DND-41 (cell line): ENCODE data around the gene TMEM167A.
A peak's percentile ranks its signal among the peaks of the same experiment; 100 is the strongest.

ENCODE experiments used
- ATAC-seq: fragments of 200-7000 bp; cut with Tn5 transposase; 3 replicates; pipeline ENCODE4 v1.9.1; 2021; ENCODE audit warnings: low read depth; ENCODE audit not compliant: insufficient read depth
- DNase-seq: peaks from one replicate; pipeline ENCODE4 v3.0.0-alpha.2; 2020
- H2AFZ ChIP-seq: 2 replicates; pipeline ENCODE4 v1.6.0; 2012; ENCODE audit warnings: low read depth, low read length
- H3K27ac ChIP-seq: 2 replicates; pipeline ENCODE4 v1.5.1; 2012; ENCODE audit warnings: low read length, inconsistent platforms
- H3K27me3 ChIP-seq: fragments of 200-600 bp; sonication (generic); 2 replicates; pipeline ENCODE4 v1.6.0; 2012; ENCODE audit warnings: low read length, mild to moderate bottlenecking, inconsistent platforms; ENCODE audit not compliant: insufficient read depth, poor library complexity
- H3K36me3 ChIP-seq: 2 replicates; pipeline ENCODE4 v1.5.1; 2012; ENCODE audit warnings: low read length, inconsistent platforms; ENCODE audit not compliant: insufficient read depth
- H3K4me1 ChIP-seq: 2 replicates; pipeline ENCODE4 v1.5.1; 2012; ENCODE audit warnings: mild to moderate bottlenecking, low read length; ENCODE audit not compliant: insufficient read depth
- H3K4me2 ChIP-seq: 2 replicates; pipeline ENCODE4 v1.6.0; 2012; ENCODE audit warnings: mild to moderate bottlenecking, moderate library complexity, low read length, inconsistent platforms; ENCODE audit not compliant: insufficient read depth
- H3K4me3 ChIP-seq, 2 experiments: fragments of 200-600 bp in 1 of 2; shearing (Covaris generic) in 1 of 2; 2 replicates each; pipeline ENCODE4 v1.5.1; 2012 to 2016; ENCODE audit warnings: inconsistent platforms in 2 of 2, low read length in 2 of 2, mild to moderate bottlenecking in 2 of 2, low read depth in 1 of 2, moderate library complexity in 1 of 2
- H3K79me2 ChIP-seq: 2 replicates; pipeline ENCODE4 v1.6.0; 2012; ENCODE audit warnings: low read length, inconsistent platforms; ENCODE audit not compliant: insufficient read depth
- H3K9ac ChIP-seq: 2 replicates; pipeline ENCODE4 v1.6.0; 2012; ENCODE audit warnings: low read depth, mild to moderate bottlenecking, inconsistent platforms, low read length, moderate library complexity
- H3K9me3 ChIP-seq: 2 replicates; pipeline ENCODE4 v1.5.1; 2012; ENCODE audit warnings: low read length, moderate library complexity, mild to moderate bottlenecking, inconsistent platforms; ENCODE audit not compliant: insufficient read depth, severe bottlenecking
- H4K20me1 ChIP-seq: 2 replicates; pipeline ENCODE4 v1.6.0; 2012; ENCODE audit warnings: low read length; ENCODE audit not compliant: insufficient read depth
- EZH2 ChIP-seq: IDR thresholded peaks from 3 replicates; pipeline ENCODE4 v1.6.1; 2012; ENCODE audit warnings: borderline replicate concordance, low read depth, mild to moderate bottlenecking, moderate library complexity, low read length, inconsistent platforms; ENCODE audit not compliant: severe bottlenecking
- TF ChIP-seq, protein P1 (sequence below): IDR thresholded peaks from 2 replicates; pipeline ENCODE4 v1.5.1; 2012; ENCODE audit warnings: borderline replicate concordance, low read length, moderate library complexity, mild to moderate bottlenecking; ENCODE audit not compliant: poor library complexity, severe bottlenecking; ENCODE audit errors: extremely low read depth

Gene TMEM167A

GRCh38 chr5:83102364-83102980 lies 25.3 kb upstream of the TMEM167A start:
- H3K9ac ChIP-seq, result no peak overlapping the region
- TF ChIP-seq, protein P1, sequence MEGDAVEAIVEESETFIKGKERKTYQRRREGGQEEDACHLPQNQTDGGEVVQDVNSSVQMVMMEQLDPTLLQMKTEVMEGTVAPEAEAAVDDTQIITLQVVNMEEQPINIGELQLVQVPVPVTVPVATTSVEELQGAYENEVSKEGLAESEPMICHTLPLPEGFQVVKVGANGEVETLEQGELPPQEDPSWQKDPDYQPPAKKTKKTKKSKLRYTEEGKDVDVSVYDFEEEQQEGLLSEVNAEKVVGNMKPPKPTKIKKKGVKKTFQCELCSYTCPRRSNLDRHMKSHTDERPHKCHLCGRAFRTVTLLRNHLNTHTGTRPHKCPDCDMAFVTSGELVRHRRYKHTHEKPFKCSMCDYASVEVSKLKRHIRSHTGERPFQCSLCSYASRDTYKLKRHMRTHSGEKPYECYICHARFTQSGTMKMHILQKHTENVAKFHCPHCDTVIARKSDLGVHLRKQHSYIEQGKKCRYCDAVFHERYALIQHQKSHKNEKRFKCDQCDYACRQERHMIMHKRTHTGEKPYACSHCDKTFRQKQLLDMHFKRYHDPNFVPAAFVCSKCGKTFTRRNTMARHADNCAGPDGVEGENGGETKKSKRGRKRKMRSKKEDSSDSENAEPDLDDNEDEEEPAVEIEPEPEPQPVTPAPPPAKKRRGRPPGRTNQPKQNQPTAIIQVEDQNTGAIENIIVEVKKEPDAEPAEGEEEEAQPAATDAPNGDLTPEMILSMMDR, result no peak
- TF ChIP-seq EZH2, result no peak
- H4K20me1 ChIP-seq, result no peaks in the 10 kb centered on the region
- no peak overlapping the region for H3K4me2 ChIP-seq
- H3K27ac ChIP-seq, result no peak overlapping the region
- H3K4me3 ChIP-seq, result no peak overlapping the region
- no peaks in the 10 kb centered on the region for H3K36me3 ChIP-seq
- peaks cover 6% of the 10 kb centered on the region for H3K79me2 ChIP-seq
- H2AFZ ChIP-seq, result no peak overlapping the region
- no peaks in the 10 kb centered on the region for H3K27me3 ChIP-seq
- no peaks in the 10 kb centered on the region for H3K9me3 ChIP-seq
- ATAC-seq, result peak; percentile 86
- DNase-seq, result peak; percentile 10
- peaks cover 7% of the 10 kb centered on the region; the same call in 1 of the 2 replicates for H3K4me1 ChIP-seq

DNA sequence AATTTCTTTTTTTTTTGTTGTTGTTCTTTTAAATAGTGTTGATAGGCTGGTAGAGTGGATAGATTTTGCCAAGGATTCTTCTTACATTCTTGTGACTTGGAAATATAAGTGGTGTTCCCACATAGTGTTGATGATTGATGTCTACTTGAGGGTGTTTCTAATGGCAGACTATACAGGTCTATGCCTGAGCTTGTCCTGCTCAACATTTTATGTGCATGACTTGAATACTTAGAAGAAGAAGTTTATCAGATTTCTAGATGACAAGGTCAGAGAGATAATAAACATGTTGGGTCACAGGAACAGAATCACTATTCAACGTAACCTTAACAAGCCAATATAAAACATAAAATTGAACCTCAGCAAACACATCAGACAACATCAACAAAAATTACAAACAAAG lies 24.3 kb upstream of the TMEM167A start:
- peaks cover 9% of the 10 kb centered on the region for H3K79me2 ChIP-seq
- no peak overlapping the region for H3K27ac ChIP-seq
- H3K4me1 ChIP-seq, result peaks cover 7% of the 10 kb centered on the region; the same call in 1 of the 2 replicates
- TF ChIP-seq, protein P1, result no peak
- ATAC-seq (no peak), DNase-seq (no peak)
- H3K9ac ChIP-seq, result no peak overlapping the region
- no peaks in the 10 kb centered on the region for H4K20me1 ChIP-seq
- no peak overlapping the region for H3K4me3 ChIP-seq
- H3K9me3 ChIP-seq, result no peaks in the 10 kb centered on the region
- no peaks in the 10 kb centered on the region for H3K27me3 ChIP-seq
- H3K4me2 ChIP-seq, result no peak overlapping the region
- no peaks in the 10 kb centered on the region for H3K36me3 ChIP-seq
- no peak overlapping the region for H2AFZ ChIP-seq

DNA sequence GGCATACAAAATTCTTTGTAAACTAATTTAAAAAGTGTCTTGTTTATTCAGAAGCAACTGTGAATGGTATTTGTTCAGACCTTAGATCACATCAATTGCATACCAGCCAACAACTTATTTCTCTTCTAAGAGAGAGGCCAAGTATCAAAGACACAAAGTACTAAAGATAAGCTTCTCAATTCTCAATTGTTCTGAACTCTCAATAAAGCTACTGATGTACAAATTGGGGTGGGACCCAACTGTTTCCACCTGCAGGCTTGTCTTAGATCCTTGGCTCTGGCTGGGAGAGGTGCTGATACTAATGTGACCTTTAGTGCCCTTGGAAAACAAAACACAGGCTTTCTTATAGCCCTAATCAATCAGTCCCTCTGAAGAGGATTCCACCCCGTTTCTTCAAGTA lies 22.3 kb upstream of the TMEM167A start:
- H3K79me2 ChIP-seq, result peaks cover 26% of the 10 kb centered on the region
- H3K4me3 ChIP-seq, result no peak overlapping the region
- no peaks in the 10 kb centered on the region for H4K20me1 ChIP-seq
- no peak overlapping the region for H3K9ac ChIP-seq
- no peak overlapping the region for H2AFZ ChIP-seq
- peaks cover 7% of the 10 kb centered on the region; the same call in 1 of the 2 replicates for H3K4me1 ChIP-seq
- TF ChIP-seq, protein P1, result no peak
- no peak for TF ChIP-seq EZH2
- H3K9me3 ChIP-seq, result no peaks in the 10 kb centered on the region
- H3K4me2 ChIP-seq, result no peak overlapping the region
- H3K27ac ChIP-seq, result no peak overlapping the region
- ATAC-seq (no peak), DNase-seq (no peak)
- H3K36me3 ChIP-seq, result no peaks in the 10 kb centered on the region
- H3K27me3 ChIP-seq, result no peaks in the 10 kb centered on the region

DNA sequence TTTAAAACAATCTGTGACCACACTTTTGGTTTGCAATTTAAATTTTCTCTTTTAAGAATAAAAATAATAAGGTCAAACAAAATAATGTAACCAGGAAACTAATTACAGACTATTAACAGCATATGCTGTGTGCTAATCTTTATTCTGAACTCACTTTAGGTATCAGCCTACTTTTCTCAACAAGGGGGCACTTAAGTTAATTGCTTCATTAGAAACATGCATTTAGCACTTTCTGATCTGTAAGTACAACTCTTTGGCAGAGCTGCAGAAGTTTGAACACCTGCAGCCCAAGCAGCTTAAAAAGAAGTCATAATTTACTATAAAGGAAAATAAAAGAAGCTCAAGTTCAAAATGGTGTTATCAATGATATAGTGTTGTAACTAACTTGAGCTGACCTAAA lies 21.8 kb upstream of the TMEM167A start:
- H2AFZ ChIP-seq, result no peak overlapping the region
- TF ChIP-seq, protein P1, result no peak
- no peak for TF ChIP-seq EZH2
- peaks cover under 1% of the 10 kb centered on the region for H3K9me3 ChIP-seq
- DNase-seq (no peak), ATAC-seq (no peak)
- no peak overlapping the region for H3K4me3 ChIP-seq
- no peaks in the 10 kb centered on the region for H3K36me3 ChIP-seq
- H3K27me3 ChIP-seq, result no peaks in the 10 kb centered on the region
- peaks cover 7% of the 10 kb centered on the region; the same call in 1 of the 2 replicates for H3K4me1 ChIP-seq
- H4K20me1 ChIP-seq, result no peaks in the 10 kb centered on the region
- peaks cover 30% of the 10 kb centered on the region for H3K79me2 ChIP-seq
- no peak overlapping the region for H3K9ac ChIP-seq
- no peak overlapping the region for H3K27ac ChIP-seq
- H3K4me2 ChIP-seq, result no peak overlapping the region
